HG03280 (cell line): ENCODE measurements around the gene KLHDC10.
"Not testable (repeated sequence)": the region's sequence is repeated elsewhere in the genome, so short reads cannot be mapped to it uniquely, and the experiment has no call there.

Experiments used
- ATAC-seq: cut with Tn5 transposase; IDR thresholded peaks from one replicate; pipeline ENCODE4 v1.9.1; 2021; ENCODE audit warnings: mild to moderate bottlenecking, moderate library complexity; ENCODE audit not compliant: unreplicated experiment

KLHDC10 gene

GRCh38 chr7:130113887-130114286 lies 43.6 kb downstream of the KLHDC10 start:
- no peak for ATAC-seq

DNA sequence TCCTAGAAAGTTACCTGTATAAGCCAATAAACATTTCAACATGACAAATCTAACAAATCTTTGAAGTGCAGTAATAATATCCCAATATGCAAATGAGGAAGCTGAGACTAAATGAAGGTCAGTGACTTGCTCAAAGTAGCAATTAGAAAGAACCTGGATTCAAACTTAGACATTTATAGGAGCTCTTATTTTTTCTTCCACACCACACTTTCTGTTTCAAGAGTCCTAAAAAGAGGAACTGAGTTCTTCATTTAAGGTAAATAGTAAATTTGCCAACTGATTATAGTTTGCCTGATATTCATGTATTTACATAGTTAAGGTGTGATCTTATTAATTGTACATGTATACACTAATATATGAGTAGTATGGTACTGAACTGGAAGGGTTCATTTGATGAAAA lies 44.0 kb downstream of the KLHDC10 start:
- ATAC-seq = peak; percentile 61

- no peak for ATAC-seq
Measured at GRCh38 chr7:130114776-130115175, 44.4 kb downstream of the KLHDC10 start.

- ATAC-seq = no peak
Measured at GRCh38 chr7:130118294-130118693, 48.0 kb downstream of the KLHDC10 start.

- no peak for ATAC-seq
Measured at GRCh38 chr7:130118801-130119200, 48.5 kb downstream of the KLHDC10 start.

DNA sequence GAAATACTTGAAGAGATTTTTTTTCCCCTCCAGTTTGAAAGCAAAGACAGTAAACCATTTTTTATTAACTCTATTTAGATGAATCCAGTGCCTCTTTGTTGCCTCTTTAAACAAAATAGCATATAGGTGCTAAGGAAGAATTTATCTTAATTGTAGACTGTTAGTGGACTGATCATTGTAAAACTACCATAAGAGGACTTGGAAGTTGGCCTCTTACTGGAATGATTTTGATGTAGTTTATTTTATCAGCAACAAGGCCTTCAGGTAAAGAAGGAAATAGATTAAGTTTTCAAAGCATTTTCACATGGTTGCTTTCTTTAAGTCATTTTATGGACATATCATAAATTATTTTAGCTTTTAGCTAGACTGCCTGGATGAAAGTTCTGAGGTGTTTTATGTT lies 53.2 kb downstream of the KLHDC10 start:
- no peak for ATAC-seq

DNA sequence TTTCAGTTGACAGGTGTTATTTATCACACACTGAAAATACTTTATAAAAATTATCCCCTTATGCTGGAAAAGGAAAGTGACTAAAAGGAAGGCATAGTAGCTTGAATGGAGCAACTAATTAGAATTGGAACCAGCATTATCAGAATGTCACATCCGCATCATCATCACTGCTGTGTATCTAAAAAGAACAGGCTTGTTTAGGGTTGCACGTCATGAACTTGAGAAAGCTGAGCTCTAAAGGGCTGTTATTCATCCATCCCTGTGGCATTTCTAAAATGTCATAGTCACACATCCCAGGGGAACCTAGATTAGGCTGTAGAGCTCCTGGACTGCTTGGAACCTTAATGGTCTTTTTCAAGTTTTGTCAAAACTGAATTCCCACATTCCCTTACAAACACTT lies 54.4 kb downstream of the KLHDC10 start:
- ATAC-seq = no peak

GRCh38 chr7:130126840-130127239 lies 56.5 kb downstream of the KLHDC10 start:
- ATAC-seq = not testable (repeated sequence)

DNA sequence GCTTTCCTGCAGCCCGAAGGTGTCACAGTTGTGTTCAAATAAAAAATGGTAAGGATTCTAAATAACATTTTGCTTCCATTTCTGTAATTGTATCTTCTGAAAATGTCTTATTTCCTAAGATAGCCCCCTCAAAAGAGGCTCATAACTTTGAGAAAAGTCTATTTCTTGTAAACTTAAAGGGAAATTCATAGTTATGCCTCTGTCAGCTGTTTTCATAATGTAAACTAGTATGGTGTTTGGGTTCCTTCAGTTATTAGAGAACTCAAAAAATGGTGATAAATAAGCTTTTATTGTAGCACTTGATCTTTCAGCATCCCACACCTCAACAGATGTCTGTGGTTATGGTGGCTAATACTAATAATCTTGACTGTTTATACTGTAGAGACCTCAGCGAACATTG lies 57.1 kb downstream of the KLHDC10 start:
- ATAC-seq = no peak

GRCh38 chr7:130127821-130128317 lies 57.5 kb downstream of the KLHDC10 start:
- no peak for ATAC-seq

- ATAC-seq = no peak
Measured at GRCh38 chr7:130129011-130129411, 58.7 kb downstream of the KLHDC10 start.

DNA sequence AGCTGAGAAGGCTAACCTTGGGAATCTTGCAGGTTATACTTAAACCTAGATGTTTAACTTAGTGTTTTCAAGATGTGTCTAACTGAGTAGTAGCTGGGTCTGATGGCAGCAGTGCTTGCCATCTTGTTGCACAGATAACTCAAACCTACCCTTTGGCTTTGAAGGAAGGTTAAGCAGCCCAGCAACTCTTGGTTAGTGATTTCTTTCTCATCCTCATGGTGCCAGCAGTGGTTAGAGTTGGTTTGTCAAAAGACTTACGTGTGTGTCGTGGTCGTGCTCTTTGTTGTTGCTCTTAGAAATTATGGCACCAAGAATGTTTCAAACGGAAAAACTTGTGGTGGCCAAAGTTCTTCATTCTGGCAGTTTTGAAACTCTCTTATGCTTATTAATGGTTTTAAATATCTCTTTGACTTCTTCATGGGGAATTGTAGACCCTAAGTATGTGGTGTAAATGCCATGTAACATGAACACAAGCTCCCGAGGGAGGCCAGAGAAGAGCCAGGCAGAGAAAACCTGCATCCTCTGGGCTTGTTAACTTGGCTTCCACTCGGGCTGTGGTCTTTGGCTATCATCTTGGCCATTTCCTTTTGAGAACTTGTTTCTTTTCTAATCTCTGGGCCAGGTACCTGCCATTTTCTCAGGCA lies 61.0 kb downstream of the KLHDC10 start:
- ATAC-seq = no peak

- no peak for ATAC-seq
Measured at GRCh38 chr7:130131964-130132875, 61.9 kb downstream of the KLHDC10 start.

GRCh38 chr7:130133029-130133782 lies 62.9 kb downstream of the KLHDC10 start:
- ATAC-seq = no peak

DNA sequence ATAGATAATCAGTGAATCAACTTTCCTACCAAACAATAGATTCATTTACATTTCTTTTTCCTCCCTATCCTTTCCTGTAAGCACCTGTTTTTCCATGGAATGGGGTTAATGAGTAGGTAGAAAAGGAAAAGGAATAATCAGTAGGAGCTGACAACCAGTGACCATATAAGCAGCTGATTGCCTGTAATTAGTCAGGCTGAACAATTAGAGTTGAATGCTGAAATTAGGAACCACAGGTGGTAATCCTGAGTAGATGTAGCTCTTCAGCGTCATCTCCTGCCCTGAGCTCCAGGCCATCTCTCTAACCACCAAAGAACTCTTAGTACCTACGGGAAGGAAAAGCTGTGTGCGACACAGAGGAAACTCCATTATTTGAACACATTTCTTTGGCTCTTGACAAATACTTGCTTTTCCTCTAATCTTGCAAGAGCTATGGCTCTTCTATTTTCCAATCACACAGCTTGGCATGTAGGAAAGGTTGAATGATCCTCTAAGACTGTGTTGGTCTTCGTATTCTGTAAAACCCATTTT lies 63.8 kb downstream of the KLHDC10 start:
- no peak for ATAC-seq

DNA sequence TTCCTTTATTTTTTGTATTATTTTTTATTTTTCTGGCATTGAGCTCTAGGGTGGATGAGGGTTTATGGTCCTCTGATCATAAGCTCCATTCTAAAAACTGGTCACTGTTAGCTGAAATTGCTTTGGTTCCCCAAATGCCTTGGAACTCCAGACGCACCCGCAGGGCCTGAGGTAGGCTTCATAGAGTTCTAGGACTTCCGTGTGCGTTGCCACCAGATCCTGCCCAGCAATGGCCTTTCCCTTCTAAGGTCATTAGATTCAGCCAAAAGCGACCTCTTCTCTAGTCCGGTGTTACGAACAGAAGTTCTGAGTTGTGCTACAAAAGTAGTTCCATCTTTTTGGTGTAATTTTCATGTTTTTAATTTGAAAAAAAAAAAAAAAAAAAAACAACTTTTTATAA lies 64.4 kb downstream of the KLHDC10 start:
- no peak for ATAC-seq

DNA sequence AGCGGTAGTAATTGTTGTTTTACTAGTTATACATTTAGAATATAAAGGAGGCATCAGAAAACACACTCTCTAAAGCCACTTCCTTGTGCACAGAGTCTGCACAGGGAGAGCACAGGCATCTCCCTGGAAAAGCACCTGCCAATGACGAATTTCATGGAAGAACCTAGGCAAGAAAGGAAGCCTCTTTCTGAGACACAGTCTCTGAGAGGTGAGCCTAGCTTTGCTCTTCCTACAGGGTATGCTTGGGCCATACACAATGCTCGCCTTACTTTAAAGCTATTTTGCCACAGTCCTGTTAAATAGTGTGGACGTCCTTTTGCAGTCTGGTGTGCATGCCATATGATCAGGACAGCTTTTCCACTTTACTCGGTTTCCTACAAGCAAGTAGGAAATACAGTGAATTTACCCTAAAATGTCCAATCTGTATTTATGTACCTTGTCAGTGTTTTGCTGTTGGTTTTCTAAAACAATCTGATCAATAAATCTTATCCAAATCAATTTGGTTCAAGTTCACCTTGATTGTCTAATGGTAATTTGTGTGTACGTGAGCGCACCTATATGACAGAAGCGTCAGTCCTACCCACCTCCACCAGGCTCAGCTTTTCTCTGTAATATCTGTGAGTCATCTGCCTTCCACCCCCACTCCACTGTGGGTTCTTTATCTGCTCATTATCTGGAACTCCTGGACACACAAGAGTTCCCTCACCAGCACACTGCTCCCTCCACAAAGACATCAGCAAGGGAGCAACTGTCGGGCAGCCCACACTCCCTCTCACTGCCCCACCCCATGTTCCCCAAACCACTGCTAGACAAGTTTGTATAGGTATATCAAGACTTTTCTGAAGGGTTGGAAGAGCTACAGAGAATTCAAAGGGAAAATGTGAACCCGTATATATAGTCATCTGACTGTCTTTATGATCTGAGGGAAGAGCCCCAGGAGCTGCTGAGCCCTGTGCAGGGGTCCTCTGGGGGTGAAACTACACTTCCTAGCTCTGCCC lies 65.2 kb downstream of the KLHDC10 start:
- ATAC-seq = no peak

DNA sequence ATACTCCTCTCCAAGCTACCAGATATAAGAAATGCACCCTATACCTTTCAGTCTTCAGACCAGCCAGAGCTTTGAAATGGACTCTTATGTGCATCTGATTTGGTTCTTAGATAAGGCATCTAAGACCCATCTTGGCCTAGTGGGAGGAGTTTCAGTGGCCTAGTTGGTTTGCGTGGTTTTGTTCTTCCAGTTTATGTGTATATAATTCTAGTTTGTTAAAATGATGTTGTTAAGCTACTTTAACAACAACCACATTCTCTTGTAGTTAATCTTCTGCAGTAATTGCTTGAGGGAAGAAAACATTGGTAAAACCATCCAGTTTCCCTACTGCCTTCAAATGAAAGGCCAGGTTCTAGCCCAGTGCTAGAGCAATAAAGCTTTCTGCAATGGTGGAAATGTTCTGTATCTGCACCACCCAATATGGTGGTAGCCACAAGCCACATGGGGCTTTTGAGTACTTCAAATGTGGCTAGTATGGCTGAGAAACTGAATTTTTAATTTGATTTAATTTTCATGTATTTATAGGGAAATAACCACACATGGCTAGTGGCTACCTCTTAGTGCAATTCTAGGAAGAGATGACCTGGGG lies 66.3 kb downstream of the KLHDC10 start:
- ATAC-seq = no peak

DNA sequence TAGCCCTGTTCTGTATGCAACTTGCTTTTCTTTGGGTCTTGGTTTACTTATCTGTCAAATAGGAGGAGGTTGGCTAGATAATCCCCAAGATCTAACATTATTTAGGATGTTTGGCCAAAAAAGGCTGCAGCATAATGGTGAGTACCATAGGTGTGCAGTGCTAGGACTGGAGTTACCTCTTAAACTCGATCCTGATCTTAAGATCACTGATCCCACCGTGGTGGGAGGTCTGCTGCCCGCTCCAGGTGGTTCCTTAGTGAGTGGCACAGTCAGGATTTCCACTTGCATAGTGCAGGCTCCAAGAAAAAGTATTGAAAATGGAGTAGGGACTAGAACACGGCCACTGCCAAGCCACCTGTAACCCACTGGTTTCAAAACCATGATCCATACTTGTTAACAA lies 66.9 kb downstream of the KLHDC10 start:
- no peak for ATAC-seq
